ENCODE data around the gene C6. TPM values are rescaled to one million over a fixed set of nuclear protein-coding genes. Genes with fewer than 3 reads are reported as not detected.

The C6 gene
- polyA plus RNA-seq, 1 donor from 2014 or later: 2.6 TPM

- H3K9me2 ChIP-seq (ENCODE audit: insufficient read depth, low read length): no peaks in the 10 kb centered on the region
- no peak overlapping the region for H3K4me3 ChIP-seq (ENCODE audit: low read length)
- no peak overlapping the region for H3K9ac ChIP-seq (ENCODE audit: low read length)
- no peaks in the 10 kb centered on the region for H3K27me3 ChIP-seq (ENCODE audit: insufficient read depth, low read depth, low read length)
- no peak overlapping the region for H2AFZ ChIP-seq (ENCODE audit: low read depth, low read length)
- H3K79me2 ChIP-seq (replicated peaks; ENCODE audit: insufficient read depth, low read length): no peaks in the 10 kb centered on the region
- no peaks in the 10 kb centered on the region for H3K36me3 ChIP-seq (ENCODE audit: insufficient read depth, low read length)
- H3K4me2 ChIP-seq (ENCODE audit: low read length): no peak overlapping the region
- no peak for TF ChIP-seq EZH2 (IDR thresholded peaks at IDR 0.05; ENCODE audit: borderline replicate concordance, insufficient read depth, low read length, poor library complexity, severe bottlenecking)
- TF ChIP-seq POLR2AphosphoS5 (IDR thresholded peaks at IDR 0.05): no peak
- no peak for TF ChIP-seq MXI1 (conservative IDR thresholded peaks at IDR 0.05; ENCODE audit: poor library complexity, severe bottlenecking)
- TF ChIP-seq REST (IDR thresholded peaks at IDR 0.05; ENCODE audit: borderline replicate concordance): no peak
- no peak for TF ChIP-seq TAF1 (IDR thresholded peaks at IDR 0.05; ENCODE audit: low read depth)
- no peak for TF ChIP-seq RAD21 (conservative IDR thresholded peaks at IDR 0.05)
- no peak for TF ChIP-seq EP300 (conservative IDR thresholded peaks at IDR 0.05; ENCODE audit: poor library complexity, severe bottlenecking)
- TF ChIP-seq SMC3 (conservative IDR thresholded peaks at IDR 0.05; ENCODE audit: poor library complexity): no peak
- no peak for TF ChIP-seq CTCF (IDR thresholded peaks at IDR 0.05; ENCODE audit: poor library complexity, severe bottlenecking)
- H3K27ac ChIP-seq (ENCODE audit: low read length): no peak overlapping the region
- H3F3A ChIP-seq (ENCODE audit: insufficient read depth, low read length, poor library complexity, severe bottlenecking): no peaks in the 10 kb centered on the region
- H4K20me1 ChIP-seq (ENCODE audit: insufficient read depth): no peaks in the 10 kb centered on the region
- no peaks in the 10 kb centered on the region for H3K9me3 ChIP-seq (ENCODE audit: low read length)
Observed at GRCh38 chr5:41196197-41196596, 17.1 kb downstream of the C6 start.

- H3K4me2 ChIP-seq (ENCODE audit: low read length): no peak overlapping the region
- TF ChIP-seq REST (IDR thresholded peaks at IDR 0.05; ENCODE audit: borderline replicate concordance) (no peak), RAD21 (conservative IDR thresholded peaks at IDR 0.05) (no peak), SMC3 (conservative IDR thresholded peaks at IDR 0.05; ENCODE audit: poor library complexity) (no peak), EZH2 (IDR thresholded peaks at IDR 0.05; ENCODE audit: borderline replicate concordance, insufficient read depth, low read length, poor library complexity, severe bottlenecking) (no peak), CTCF (IDR thresholded peaks at IDR 0.05; ENCODE audit: poor library complexity, severe bottlenecking) (no peak), POLR2AphosphoS5 (IDR thresholded peaks at IDR 0.05) (no peak), EP300 (conservative IDR thresholded peaks at IDR 0.05; ENCODE audit: poor library complexity, severe bottlenecking) (no peak), MXI1 (conservative IDR thresholded peaks at IDR 0.05; ENCODE audit: poor library complexity, severe bottlenecking) (no peak), TAF1 (IDR thresholded peaks at IDR 0.05; ENCODE audit: low read depth) (no peak)
- no peaks in the 10 kb centered on the region for H3K36me3 ChIP-seq (ENCODE audit: insufficient read depth, low read length)
- H3K9me3 ChIP-seq (ENCODE audit: low read length): no peaks in the 10 kb centered on the region
- H3K27me3 ChIP-seq (ENCODE audit: insufficient read depth, low read depth, low read length): no peaks in the 10 kb centered on the region
- H3K27ac ChIP-seq (ENCODE audit: low read length): no peak overlapping the region
- H2AFZ ChIP-seq (ENCODE audit: low read depth, low read length): no peak overlapping the region
- no peak overlapping the region for H3K4me3 ChIP-seq (ENCODE audit: low read length)
- H3K79me2 ChIP-seq (replicated peaks; ENCODE audit: insufficient read depth, low read length): no peaks in the 10 kb centered on the region
- H4K20me1 ChIP-seq (ENCODE audit: insufficient read depth): no peaks in the 10 kb centered on the region
- no peaks in the 10 kb centered on the region for H3K9me2 ChIP-seq (ENCODE audit: insufficient read depth, low read length)
- no peak overlapping the region for H3K9ac ChIP-seq (ENCODE audit: low read length)
- no peaks in the 10 kb centered on the region for H3F3A ChIP-seq (ENCODE audit: insufficient read depth, low read length, poor library complexity, severe bottlenecking)
Observed at GRCh38 chr5:41195228-41195627, 18.1 kb downstream of the C6 start.

All from neural cell (in vitro differentiated cells).